Measurements from ENCODE around the gene SLC37A1.

SLC37A1 gene

GRCh38 chr21:42563261-42563660 is 49.6 kb downstream of the SLC37A1 start:
- H3K27ac ChIP-seq = no peak overlapping the region
- no peak for TF ChIP-seq ZFX (IDR thresholded peaks at IDR 0.05)
- TF ChIP-seq, protein P1, sequence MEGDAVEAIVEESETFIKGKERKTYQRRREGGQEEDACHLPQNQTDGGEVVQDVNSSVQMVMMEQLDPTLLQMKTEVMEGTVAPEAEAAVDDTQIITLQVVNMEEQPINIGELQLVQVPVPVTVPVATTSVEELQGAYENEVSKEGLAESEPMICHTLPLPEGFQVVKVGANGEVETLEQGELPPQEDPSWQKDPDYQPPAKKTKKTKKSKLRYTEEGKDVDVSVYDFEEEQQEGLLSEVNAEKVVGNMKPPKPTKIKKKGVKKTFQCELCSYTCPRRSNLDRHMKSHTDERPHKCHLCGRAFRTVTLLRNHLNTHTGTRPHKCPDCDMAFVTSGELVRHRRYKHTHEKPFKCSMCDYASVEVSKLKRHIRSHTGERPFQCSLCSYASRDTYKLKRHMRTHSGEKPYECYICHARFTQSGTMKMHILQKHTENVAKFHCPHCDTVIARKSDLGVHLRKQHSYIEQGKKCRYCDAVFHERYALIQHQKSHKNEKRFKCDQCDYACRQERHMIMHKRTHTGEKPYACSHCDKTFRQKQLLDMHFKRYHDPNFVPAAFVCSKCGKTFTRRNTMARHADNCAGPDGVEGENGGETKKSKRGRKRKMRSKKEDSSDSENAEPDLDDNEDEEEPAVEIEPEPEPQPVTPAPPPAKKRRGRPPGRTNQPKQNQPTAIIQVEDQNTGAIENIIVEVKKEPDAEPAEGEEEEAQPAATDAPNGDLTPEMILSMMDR (conservative IDR thresholded peaks at IDR 0.05) = no peak

- no peak for TF ChIP-seq ZFX (IDR thresholded peaks at IDR 0.05)
- TF ChIP-seq, protein P1 (conservative IDR thresholded peaks at IDR 0.05) = no peak
- no peak overlapping the region for H3K27ac ChIP-seq
Observed at GRCh38 chr21:42563686-42564085, 50.0 kb downstream of the SLC37A1 start.

DNA sequence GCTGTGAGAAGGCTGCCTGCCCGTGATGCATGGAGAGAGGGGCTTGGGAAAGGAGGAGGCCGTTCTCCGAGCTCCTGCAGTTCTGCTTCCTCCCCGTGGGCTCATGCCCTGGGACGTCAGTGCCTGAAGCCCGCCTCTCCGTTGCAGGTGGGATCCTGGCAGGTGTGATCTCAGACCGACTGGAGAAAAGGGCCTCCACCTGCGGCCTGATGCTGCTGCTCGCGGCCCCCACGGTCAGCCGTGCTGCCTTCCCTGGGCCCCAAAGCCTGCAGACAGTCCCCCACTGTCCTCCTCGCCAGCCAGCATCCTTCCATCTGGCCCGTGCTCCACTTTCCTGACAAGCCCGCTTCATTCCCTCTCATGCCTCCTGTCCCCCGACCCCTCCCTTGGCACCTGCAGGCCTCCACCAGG is 50.9 kb downstream of the SLC37A1 start:
- no peak for TF ChIP-seq ZFX (IDR thresholded peaks at IDR 0.05)
- TF ChIP-seq, protein P1 (conservative IDR thresholded peaks at IDR 0.05) = no peak

DNA sequence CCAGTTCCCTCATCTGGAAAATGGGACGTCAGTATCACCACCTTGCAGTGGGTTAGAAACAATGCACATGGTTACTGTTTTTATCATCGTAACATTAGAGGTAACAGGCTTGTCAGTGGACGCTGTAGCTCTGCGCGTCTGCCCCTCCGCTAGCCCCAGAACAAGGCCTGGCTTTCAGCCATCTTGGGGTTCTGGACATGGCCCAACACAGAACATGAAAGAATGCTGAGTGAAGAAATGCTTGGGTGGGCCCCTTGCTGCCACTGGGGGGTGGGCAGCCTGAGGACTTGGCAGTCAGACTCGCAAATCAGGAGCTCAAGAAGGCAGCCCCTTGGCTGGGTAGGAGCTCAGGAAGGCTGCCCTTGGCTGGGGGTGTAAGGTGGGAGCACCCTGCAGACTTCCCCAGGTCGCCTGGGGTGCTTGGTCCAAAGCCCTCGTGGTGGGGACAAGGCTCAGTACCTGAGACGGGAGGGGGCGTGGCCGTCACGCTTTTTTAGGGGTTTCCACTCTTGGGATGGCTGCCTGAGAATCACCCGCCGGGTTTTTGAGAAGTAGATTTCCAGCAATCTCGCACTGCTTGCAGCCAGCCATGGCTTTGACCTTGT is 51.7 kb downstream of the SLC37A1 start:
- TF ChIP-seq ZFX (IDR thresholded peaks at IDR 0.05) = no peak
- TF ChIP-seq, protein P1 (conservative IDR thresholded peaks at IDR 0.05) = no peak

More for the DNA sequence above, 50.9 kb downstream of the SLC37A1 start:
- H3K27ac ChIP-seq = no peak overlapping the region

GRCh38 chr21:42565886-42566523 is 52.4 kb downstream of the SLC37A1 start:
- H3K27ac ChIP-seq = no peak overlapping the region
- no peak for TF ChIP-seq ZFX (IDR thresholded peaks at IDR 0.05)

More for the DNA sequence above, 51.7 kb downstream of the SLC37A1 start:
- H3K27ac ChIP-seq = no peak overlapping the region

DNA sequence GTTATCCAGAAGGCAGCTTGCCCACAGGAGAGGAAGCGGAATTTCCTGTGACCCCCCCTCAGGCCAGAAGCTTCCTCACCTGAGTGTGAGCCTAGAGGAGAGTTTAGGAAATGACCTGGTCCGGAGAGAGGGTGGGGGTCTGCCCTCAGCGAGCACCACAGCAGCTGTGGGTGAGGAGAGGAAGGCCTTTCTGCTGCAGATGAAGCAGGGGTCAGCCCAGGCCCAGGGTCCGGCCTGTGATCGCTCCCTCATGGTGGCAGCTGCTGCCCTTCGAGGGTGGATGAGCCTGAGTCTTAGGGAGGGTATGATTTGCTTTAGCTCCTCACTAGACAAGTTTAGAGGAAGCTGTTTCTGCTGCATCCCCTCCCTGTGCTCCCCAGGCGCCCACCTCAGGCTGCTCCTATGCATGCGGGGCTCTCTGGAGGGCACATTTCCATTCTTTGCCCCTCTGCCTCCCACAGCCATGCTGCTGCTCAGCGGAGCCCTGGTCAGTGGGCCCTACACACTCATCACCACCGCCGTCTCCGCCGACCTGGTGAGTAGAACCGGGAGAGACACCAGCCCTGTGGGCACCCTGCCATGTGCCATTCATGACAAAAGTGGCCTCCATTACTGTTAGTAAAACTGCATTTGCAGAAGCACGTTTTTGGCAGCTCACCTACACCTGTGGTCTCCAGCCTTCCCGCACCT is 53.0 kb downstream of the SLC37A1 start:
- H3K27ac ChIP-seq = no peak overlapping the region
- TF ChIP-seq, protein P1 (conservative IDR thresholded peaks at IDR 0.05) = no peak
- no peak for TF ChIP-seq ZFX (IDR thresholded peaks at IDR 0.05)

GRCh38 chr21:42567214-42567555 is 53.5 kb downstream of the SLC37A1 start:
- TF ChIP-seq, protein P1 (conservative IDR thresholded peaks at IDR 0.05) = no peak
- no peak for TF ChIP-seq ZFX (IDR thresholded peaks at IDR 0.05)
- no peak overlapping the region for H3K27ac ChIP-seq

All from C4-2B (cell line).